NCI-H226 (cell line): ENCODE results near the gene AIDA.
"Not testable (repeated sequence)": the region's sequence is repeated elsewhere in the genome, so short reads cannot be mapped to it uniquely, and the experiment has no call there.

ENCODE experiments used
- DNase-seq: peaks from one replicate; pipeline ENCODE4 v3.0.0-alpha.2; 2015

Gene AIDA

DNA sequence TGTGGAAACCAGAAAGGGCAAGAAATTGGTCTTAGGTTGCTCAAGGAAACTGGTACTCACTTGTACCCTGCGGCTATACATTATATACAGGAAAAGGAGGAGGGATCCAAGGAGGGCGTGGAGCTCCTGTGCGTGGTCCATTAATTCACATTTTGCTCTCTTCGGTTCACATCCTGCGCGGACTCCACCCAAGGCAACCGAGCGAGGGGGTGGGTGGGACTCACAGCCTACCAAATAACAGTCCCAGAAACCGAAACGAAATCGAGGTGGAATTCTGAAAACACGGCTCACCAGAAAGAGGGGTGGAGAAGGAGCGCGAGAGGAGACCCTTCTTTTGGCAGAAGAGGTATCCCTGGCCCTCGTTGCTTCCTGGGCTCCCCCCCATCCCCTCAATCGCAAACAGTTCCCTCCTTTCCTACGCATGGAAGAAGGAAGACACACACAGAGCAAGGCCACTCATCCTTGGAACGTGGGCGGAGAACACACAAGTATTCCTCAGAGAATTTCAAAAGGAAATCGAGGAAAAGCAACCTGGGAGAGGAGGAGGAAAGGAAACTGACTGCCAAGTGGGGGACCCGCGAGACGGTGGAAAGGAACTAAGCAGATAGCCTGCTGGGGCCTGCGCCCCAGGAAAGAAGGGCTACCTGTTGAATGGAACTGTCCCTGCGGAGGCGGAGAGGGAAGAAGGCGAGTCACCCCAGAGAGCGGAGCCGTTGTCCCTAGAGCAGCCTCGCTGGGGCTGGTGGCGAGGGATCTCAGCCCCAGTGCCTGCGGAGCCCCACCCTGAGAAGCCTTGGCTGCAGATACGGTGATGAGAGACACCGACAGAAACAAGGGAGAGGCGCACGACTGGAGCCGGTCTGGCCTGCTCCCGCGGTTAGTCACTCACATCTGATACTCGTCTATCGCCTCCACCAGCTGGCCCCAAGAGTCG, 705 bp downstream of the AIDA start:
- peak; percentile 65 for DNase-seq

DNA sequence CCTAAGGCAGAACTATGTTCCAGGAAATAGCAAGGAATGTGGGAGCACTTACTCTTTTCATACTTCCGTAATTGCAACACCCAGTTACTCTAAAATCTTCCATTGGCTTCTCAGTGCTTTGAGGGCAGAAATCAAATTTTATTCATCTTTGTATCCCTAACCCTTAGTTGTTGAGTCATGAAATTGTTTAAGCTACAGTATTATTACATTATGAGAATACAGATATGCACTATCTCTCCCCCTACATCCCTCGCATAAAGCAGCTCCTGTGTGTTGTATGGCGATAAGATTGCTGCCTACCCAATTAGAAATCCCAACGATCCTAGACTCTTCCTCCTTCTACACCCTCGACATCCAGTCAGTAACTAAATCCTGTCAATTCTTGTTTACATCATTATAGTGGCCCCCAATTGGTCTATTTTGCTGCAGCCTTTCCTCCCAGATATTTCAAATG, 2.6 kb downstream of the AIDA start:
- no peak for DNase-seq

DNA sequence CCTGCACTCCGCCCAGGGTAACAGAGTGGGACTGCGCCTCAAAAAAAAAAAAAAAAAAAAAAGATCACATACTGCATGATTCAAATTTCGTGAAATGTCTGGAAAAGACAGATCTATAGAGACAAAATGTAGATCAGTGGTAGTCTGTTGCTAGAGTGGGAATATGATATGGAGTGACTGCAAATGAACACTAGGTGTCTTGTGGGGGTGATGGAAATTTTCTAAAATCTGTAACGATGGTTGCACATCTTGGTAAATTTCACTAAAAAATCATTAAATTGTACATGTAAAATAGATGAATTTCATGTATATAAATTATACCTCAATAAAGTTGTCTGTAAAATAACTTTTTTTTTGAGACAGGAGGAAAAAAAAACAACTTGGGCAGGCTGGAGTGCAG, 5.5 kb downstream of the AIDA start:
- no peak for DNase-seq

DNA sequence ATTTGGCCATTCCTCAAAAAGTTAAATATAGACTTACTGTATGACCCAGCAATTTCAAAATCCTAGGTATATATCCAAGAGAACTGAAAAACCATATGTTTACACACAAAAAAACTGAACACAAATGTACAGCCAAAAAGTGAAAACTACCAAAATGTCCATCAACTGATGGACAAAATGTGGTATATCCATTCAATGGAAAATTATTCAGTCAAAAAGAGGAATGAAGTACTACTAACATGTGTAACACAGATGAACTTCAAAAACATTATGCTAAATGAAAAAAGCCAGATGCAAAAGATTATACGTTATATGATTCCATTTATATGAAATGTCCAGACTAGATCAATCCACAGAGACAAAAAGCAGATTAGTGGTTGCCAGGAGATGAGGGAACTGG, 8.0 kb downstream of the AIDA start:
- no peak for DNase-seq

DNA sequence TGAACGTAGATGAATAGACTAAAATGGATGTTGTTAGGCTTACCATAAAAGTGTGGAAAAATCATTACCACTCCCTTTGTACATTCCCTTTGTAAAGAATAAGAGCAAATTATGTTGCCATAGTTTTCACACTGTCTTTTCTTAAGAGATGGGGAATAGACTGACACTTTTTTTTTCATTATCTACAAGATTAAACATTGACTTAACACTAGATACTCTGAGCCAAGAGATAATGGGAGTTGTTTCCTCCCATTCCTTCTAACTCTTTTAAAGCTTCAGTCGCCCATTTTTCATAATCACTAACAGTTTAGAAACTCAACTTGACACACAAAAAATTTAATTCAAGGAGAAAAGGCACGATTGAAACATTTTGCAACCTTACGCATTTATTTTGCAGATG, 10.1 kb downstream of the AIDA start:
- DNase-seq = no peak

DNA sequence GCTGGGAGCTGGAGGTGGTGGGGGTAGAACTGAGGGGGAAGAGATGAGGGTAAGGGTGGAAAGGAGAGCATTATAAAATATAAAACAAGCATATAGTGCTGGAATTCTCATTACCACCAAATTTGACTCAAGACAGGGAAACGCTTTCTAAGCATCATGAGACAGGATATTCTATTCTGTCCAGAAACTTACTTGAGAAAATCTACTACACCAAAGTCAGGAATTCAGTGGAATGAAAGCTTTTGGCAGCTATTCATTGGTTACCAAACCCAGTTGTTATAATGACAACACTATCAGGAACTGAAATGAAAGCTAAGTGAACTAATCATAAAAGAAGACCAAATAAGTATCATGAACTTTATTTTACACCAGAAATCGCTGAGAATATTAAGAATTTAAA, 14.5 kb downstream of the AIDA start:
- DNase-seq = no peak

DNA sequence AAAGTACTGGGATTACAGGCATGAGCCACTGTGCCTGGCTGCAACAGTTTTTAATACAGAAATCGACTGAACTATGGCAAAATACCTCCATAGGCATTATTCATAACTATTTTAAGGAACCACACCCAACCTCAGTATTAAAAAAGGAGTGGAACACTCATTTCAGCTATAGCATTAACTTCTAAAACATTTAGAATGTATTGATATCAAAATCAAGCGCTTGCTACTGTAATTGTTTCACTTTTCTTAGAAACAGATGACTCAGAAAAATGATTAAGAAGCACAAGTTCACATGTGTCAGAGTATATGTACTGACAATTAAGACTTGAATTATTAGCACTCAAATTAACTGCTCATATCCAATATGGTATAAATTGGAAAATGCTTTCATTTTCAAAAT, 15.1 kb downstream of the AIDA start:
- DNase-seq = no peak

DNA sequence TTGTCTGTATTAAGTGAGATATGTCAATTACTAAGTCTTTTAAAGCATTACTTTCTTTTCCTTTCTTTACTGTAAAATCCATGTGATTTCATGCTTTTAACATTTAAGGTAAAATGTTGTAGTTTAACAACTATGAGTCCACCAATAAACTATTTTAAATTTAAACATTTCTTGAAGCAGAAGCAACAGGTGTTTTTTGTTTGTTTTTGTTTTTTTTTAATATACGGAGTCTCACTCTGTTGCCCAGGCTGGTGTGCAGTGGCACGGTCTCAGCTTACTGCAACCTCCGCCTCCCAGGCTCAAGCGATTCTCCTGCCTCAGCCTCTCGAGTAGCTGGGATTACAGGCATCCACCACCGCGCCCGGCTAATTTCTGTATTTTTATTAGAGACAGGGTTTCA, 15.6 kb downstream of the AIDA start:
- no peak for DNase-seq

DNA sequence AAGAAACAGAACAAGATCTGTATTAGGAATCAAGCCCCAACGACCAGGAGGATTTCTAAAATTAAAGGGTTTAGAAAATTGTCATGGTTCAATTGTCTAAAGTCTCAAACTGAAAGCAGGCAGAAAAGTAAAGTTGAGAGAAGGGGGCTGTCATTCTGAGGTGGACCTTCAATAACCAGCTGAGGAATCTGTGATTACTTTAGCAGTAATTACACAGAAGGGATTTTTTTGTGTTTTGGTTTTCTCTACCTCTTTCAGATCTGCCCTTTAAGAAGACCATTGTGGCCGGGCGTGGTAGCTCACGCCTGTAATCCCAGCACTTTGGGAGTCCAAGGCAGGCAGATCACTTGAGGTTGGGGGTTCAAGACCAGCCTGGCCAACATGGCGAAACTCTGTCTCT, 17.4 kb downstream of the AIDA start:
- DNase-seq = no peak

DNA sequence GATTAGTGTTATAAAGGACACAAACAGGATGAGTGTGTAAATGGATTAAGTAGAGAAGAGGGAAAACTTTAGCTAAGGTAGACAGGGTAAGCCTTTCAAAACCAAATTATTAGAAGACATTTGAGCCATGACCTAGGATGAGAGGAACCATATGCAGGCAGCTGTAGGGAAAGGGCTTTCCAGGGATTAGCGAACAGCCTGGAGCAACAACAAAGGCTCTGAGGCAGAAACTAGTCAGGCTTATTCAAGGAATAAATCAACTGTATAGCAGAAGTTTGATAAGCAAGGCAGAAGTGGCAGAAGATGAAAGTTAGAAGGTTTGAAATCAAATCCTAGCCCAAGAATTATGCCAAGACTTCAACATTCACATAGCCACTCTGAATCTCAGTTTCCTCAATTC, 21.3 kb downstream of the AIDA start:
- DNase-seq = no peak

DNA sequence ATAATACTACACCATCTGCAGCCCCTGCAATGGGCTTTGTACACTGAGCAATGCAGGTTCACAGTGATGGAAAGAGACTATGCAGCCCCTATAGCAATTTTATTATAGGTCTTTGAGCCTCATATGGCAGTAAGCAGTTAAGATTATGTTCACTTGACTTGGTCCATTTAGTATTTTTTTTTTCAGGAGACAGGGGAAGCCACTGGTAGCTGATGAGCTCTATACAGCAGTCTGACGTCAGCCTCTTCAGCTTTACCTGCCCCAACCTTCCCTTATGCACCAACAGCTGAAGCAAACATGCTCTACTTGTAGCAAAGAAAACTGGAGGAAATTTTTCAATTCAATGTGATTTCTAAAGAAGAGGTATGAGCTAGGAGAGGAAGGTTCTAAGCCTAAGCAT, 32.2 kb downstream of the AIDA start:
- no peak for DNase-seq

DNA sequence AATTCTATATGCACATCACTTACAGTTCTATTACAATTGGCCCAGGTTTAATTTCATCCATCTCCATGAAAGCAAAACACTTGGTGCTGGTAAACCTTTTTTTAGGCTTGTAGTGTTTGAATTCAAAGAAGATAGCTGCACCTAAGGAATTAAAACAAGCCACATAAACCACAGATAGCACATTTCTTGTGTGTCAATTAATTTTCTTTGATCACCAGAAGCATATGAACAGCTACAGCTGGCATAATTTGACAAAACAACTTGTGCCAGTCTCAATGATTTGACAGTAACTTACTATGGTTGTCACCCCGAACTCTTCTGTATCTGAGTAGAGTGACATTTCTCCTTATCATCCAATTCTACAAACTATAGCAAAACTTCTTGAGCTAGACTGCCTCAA, 42.2 kb downstream of the AIDA start:
- no peak for DNase-seq

DNA sequence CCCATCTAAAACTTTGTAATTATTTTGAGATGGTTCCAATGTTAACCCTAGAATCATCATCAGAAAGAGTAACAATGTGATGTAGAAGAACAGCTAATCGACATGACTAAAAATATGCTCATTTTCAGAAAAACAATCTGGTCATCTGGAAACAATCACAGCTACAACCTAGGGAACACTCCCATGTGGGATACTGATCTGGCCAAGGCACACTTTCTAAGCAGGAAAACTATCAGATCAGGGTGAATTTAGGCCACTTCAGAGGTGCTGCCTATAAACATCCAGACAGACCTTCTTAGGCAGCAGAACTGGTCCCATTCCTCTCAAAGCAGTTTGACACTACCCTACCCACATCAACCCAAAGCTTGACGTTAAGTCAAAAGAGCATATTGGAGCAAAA, 43.2 kb downstream of the AIDA start:
- DNase-seq = not testable (repeated sequence)

DNA sequence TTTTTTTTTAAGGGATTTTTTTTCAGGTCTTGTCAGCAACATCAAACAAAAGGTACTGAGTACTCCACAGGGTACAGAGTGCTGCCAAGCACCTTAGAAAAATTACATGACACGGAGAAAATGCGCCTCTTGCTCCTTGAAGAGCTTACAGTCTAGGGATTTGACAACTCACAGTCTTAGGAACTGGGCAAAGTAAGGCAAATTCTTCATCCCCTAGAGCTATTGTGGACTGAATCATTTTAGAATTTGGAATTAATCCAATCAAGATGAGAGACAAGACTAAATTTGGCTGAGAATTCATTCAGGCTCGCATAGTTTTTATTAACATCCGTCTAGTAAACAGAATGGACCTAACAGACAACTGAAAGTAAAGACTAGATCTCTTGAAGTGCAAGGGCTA, 44.1 kb downstream of the AIDA start:
- not testable (repeated sequence) for DNase-seq

DNA sequence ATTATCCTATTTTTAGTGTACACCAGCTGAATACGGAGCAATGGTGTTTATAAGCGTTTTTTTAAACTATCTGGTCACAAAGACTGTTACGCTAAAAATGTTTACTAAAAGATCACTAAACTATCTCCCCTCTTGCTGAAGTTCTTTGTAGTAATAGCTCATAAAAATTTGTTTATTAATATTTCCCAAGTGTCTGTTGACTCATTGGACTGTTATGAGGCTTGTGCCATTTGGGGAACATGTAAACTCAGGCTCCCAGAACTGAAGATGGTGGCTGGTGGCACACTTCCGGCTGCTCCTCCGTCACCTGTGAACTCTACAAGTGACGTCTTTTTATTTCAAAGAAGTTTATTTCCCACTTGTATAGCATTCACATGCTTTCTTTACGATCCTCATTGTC, 46.3 kb downstream of the AIDA start:
- DNase-seq = no peak

DNA sequence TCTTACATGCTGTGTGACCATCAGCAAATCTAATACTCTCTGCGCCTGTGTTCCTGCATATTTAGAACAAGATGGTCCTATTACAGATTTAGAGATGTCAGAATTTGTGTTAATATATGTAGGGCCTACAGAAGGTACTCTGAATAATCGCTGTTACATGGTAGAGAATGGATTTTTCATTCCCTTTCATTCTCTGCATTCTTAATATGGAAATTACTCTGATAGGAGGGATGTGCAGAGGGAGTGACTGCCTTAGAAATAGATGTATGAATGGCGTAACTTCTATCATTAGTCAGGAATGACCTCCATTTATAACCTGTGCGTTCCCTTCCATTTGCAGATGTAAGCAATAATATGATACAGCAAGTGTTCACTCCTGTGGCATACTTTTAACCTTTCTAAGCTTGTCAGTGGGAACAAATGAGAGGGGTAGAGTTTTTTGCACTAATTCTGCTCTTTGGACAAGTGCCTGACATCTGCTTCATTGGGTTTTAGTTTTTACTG, 48.8 kb downstream of the AIDA start:
- no peak for DNase-seq

DNA sequence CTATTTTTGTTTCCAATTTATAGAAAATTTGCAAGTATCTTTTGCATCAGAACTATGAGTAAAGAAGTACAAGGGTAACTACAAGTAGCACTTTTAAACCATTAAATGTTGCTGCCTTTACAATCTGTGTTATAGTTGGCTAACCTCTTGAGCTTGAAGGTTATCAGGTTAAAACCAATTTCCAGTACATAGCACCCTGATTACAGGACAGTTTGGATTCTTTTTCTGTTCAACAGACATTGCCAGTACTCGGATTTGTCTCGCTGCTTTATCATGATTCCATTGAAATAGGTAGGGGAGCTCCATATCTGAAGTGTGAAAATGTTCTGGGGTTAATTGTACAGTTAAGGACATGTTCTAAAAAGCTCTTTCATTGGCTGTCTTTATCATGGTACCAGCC, 54.4 kb downstream of the AIDA start:
- DNase-seq = no peak

DNA sequence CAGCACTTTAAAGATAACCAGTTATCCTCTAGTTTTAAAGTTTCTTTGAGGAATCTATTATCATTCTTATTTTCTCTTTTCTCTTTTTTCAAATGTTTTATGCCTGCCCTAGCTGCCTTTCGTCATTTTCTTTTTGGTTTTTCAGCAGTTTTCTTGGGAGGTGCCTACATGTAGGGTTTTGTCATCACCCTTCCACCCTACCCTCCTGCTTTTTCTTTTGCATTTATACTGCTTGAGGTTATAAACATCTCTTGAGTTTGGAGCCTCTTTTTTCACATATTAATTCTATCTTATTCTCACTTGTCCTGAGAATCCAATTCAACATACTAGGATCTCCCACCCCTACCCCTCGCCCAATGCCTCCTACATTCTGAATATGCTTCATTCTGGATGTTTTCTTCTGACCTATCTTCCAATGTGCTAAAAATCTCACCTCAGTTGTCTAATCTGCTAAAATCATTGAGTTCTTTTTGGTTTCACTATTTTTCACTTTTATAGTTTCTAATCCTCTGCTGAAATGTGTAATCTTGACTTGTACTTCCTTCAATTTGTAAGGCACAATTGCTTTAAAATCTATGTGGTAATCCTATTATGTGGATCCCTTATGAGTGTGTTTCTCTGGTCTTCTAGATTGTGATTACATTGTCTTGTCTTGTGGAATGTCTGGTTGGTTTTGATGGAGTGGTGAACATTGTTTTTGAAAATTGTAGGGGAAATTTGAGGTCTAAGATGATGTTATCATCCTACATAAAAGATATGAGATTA, 55.7 kb downstream of the AIDA start:
- no peak for DNase-seq

DNA sequence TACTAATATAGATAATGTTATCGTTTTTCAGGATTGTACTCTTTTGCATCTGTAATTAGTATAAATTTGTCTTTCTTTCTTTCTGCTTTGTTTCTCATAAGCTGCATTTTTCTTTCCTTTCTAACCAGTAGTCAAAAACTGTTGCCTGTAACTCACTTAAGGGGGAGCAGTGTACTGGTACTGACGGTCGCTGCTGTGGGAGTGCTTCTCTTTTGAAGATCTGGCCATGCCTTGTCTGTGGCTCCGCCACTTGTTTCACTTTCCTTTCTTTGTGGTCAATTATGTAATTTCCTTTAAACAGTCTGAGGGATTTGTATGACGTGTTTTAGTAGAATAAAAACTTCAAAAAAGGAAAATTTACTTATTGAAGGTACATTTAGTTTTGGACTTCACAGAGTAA, 57.4 kb downstream of the AIDA start:
- no peak for DNase-seq

DNA sequence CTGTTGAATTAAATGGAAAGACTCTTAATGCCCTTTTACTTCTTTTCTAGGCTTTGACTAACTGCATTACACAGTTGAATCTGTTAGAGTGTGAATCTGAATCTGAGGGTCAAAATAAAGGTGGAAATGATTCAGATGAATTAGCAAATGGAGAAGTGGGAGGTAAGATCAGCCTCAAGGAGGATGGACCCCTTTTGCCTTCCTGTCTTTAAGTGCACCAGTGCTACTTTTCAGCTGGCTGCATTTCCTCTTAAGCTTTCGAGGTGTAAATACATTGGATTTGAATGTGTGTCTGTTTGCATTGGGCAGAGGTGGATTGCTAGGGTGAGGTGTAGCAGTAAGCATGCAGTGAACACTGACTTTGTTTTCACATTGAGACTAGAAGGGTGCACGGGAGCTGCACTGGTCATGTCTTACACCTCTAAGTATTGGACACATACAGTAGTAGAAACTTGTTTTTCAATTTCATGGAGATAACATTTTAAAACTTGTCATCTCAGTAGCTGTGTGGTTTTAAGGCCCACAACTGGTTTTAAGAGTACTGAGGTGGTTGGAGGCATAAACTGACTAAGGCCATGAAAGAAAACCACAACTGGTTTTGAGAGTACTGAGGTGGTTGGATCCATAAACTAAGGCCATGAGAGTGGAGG, 59.0 kb downstream of the AIDA start:
- no peak for DNase-seq

DNA sequence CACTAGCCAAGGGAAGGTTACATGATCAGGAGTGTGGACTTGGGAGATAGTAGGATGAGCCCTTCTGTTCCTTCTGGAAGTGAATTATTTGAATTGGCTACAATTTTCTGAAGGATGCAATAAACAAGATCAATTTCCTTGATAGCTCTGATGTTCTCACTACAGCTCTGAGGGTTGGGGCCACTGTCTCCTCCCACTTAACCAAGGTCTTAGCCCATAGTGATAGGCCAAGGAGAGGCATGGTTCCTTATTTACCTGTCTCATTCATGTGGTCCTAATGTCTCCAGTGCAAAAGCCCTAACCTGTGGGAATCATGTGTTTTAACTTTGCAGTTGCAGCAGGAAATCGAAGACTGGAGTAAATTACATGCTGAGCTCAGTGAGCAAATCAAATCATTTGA, 59.6 kb downstream of the AIDA start:
- DNase-seq = no peak

DNA sequence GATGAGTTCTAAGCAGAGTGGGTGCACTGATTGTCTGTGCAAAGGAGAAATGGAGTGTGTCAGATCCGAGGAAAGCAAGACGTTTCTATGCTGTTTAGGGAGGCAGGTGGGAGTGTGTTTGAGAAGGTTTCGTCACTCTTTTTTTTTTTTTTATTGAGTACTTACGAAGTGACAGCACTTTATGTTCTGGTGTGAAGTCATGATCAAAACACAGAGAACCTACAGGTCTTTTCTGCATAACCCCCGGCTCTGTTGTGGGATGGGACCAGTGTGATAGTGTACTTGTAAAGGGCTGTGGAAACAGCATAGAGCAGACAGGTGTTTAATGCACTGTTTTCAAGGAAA, 67.7 kb downstream of the AIDA start:
- DNase-seq = no peak

DNA sequence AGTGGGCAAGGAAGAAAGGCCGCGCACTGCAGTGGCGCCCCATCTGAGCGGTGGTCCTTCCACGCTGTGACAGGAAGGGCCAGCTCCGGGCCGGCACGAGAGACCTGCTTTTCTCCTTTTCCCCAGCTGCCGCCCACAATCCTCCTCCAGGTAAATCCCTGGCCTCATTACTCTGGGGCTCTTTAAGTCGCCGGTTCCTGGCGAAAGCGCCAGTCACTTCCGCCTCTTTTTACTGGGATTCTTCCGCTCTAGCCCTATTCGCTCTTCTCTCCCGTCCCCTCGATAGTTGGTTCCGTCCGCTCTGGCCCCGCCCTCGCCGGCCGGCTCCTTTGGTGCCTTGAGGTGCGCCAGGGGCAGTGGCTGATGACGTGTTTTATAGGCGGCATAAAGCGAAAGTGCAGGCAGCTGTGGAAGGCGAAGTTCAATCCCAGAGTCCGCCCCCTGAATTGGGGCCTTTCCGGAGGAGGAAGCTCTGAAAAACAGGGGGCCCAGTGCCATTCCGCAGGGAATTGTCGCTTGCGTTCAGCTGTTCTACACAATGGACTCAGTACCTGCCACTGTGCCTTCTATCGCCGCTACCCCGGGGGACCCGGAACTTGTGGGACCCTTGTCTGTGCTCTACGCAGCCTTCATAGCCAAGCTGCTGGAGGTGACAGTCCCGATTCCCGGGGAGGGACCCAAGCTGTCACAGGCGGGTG, 68.2 kb downstream of the AIDA start:
- DNase-seq = peak; percentile 91
